PC-9 (cell line): ENCODE measurements around the gene DHX32. TPM values are rescaled to one million over a fixed set of nuclear protein-coding genes. Genes with fewer than 3 reads are reported as not detected.

Source experiments
- BruUV-seq: library from RNA; stranded (reverse); fragments of 400-500 nt; replicated peaks from 2 replicates; lab custom pipeline; 2021; lab: Mats Ljungman, UMichigan
- CTCF ChIA-PET: fragments of 300-600 bp; sonication (Branson Sonifier 250); formaldehyde crosslinking; loops from one replicate; lab custom pipeline; 2022; ENCODE audit warnings: antibody characterized with exemption; lab: Charles Lee
- POLR2A ChIA-PET: fragments of 300-600 bp; sonication (Branson Sonifier 250); formaldehyde crosslinking; loops from one replicate; lab custom pipeline; 2022; ENCODE audit warnings: antibody characterized with exemption; ENCODE audit not compliant: unreplicated experiment; lab: Charles Lee
- DNase-seq, 2 experiments: peaks; one replicate each; pipeline versions ENCODE4 v3.0.0 to v3.0.0-alpha.2; 2015 to 2022; ENCODE audit warnings: mixed read lengths in 1 of 2
- H2AFZ ChIP-seq: fragments of 200-600 bp; sonication (generic); 2 replicates; pipeline ENCODE4 v1.8.1; 2017; ENCODE audit warnings: antibody characterized with exemption
- H3F3A ChIP-seq: fragments of 200-600 bp; sonication (generic); 2 replicates; pipeline ENCODE4 v1.8.1; 2017; ENCODE audit warnings: antibody characterized with exemption, mild to moderate bottlenecking, low read depth; ENCODE audit not compliant: insufficient read depth
- H3K27ac ChIP-seq: fragments of 200-600 bp; sonication (generic); 2 replicates; pipeline ENCODE4 v1.6.1; 2016; ENCODE audit warnings: mixed run types
- H3K27me3 ChIP-seq: fragments of 200-600 bp; sonication (generic); 2 replicates; pipeline ENCODE4 v1.6.1; 2016; ENCODE audit warnings: low read depth, mixed run types; ENCODE audit not compliant: insufficient read depth
- H3K36me3 ChIP-seq: fragments of 200-600 bp; sonication (generic); 2 replicates; pipeline ENCODE4 v1.6.1; 2016; ENCODE audit warnings: low read depth, mixed run types
- H3K4me1 ChIP-seq: fragments of 200-600 bp; sonication (generic); replicated peaks from 2 replicates; pipeline ENCODE4 v1.6.1; 2016; ENCODE audit warnings: mixed run types; ENCODE audit not compliant: insufficient read depth
- H3K4me2 ChIP-seq: fragments of 200-600 bp; sonication (generic); 2 replicates; pipeline ENCODE4 v1.6.1; 2017; ENCODE audit warnings: mixed run types
- H3K4me3 ChIP-seq: fragments of 200-600 bp; sonication (generic); 2 replicates; pipeline ENCODE4 v1.6.1; 2016; ENCODE audit warnings: mixed run types
- H3K79me2 ChIP-seq: fragments of 200-600 bp; sonication (generic); 2 replicates; pipeline ENCODE4 v1.6.1; 2017; ENCODE audit warnings: low read depth, mixed run types
- H3K9me2 ChIP-seq: fragments of 200-600 bp; sonication (generic); 2 replicates; pipeline ENCODE4 v1.8.1; 2017; ENCODE audit warnings: mild to moderate bottlenecking; ENCODE audit not compliant: insufficient read depth
- H3K9me3 ChIP-seq: fragments of 200-600 bp; sonication (generic); 2 replicates; pipeline ENCODE4 v1.8.1; 2016; ENCODE audit warnings: low read depth; ENCODE audit not compliant: insufficient read depth
- H4K20me1 ChIP-seq: fragments of 200-600 bp; sonication (generic); 2 replicates; pipeline ENCODE4 v1.8.1; 2017; ENCODE audit not compliant: insufficient read depth
- EZH2 ChIP-seq: fragments of 200-600 bp; sonication (generic); IDR thresholded peaks from 2 replicates; pipeline ENCODE4 v1.8.0; 2017; ENCODE audit warnings: antibody characterized with exemption, low read depth
- intact Hi-C: fragments of 100-400 bp; cut with micrococcal nuclease; formaldehyde crosslinking; loops from one replicate; pipeline ENCODE4 v1.10.0; 2022; ENCODE audit not compliant: unreplicated experiment
- total RNA-seq: library from RNA; stranded (reverse); gene quantifications from 2 replicates; pipeline ENCODE4 v1.2.3, GENCODE V29; 2021
- TF ChIP-seq, protein P1 (sequence below): fragments of 200-600 bp; sonication (generic); conservative IDR thresholded peaks from 2 replicates; pipeline ENCODE4 v1.6.1; 2017; ENCODE audit warnings: mixed run types, antibody characterized with exemption, mild to moderate bottlenecking, moderate library complexity

DHX32 gene
- total RNA-seq, 1 experiment from 2014 or later = 51.0 TPM

DNA sequence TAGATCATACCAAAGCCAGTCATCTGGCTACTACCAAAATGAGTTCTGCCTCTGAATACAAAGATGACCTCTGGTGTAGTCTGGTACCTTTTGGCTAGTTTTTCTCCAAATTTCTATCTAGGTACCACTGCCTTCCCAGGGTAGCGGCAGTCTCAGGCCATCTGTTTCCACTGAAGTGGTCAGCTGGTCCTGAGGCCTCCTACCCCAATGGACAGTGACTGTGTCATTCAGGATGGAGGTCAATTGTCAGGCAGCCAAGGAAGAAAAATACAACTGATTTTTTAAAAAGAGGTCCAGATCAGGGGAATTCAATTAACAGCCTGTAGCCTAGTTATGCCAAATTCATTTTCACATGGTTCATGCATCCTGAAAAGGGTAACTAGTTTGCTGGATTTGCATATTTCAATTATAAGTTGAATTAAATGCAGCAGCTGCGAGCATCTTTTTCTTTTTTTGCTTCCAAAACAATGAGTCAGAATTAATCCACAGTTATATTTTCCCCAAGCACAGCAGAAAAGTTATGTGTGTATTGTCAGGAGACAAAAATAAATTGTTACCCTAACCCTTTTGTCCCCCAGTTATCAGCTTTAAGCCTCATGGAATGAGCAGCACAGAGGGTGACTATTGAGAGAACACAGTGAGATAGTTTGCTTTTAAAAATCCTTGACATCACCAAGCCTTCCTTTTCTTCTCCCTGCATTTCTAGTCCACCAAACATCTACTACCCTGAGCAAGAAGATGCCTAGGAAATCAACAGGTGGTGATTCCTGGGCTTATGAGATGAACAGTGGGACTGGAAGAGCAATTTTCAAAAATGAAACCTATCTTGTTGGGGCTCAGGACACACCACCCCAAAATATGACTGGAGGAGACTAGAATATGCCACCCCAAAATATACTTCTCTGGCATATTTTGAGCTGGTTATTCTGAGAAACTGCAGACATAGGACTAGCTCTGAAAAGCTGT, 30.0 kb downstream of the DHX32 start:
- Histone ChIP-seq H3K9me2 (no peaks in the 10 kb centered on the region), H3F3A (no peaks in the 10 kb centered on the region), H3K9me3 (no peaks in the 10 kb centered on the region), H3K27me3 (no peaks in the 10 kb centered on the region), H3K79me2 (no peaks in the 10 kb centered on the region), H3K4me1 (no peaks in the 10 kb centered on the region), H3K36me3 (0 out of 2 replicates have a peak, but pooled peaks cover 5% of the 10 kb centered on the region), H2AFZ (no peak overlapping the region), H3K4me2 (no peak overlapping the region), H3K27ac (no peak overlapping the region), H4K20me1 (no peaks in the 10 kb centered on the region), H3K4me3 (no peak overlapping the region)
- CTCF ChIA-PET = interaction anchor here (0.7 kb wide), 1 partner anchor 876 kb away, joined by 5 read pairs; no protein-coding TSS in a partner anchor
- no TSS peak for BruUV-seq
- no peak for DNase-seq
- POLR2A ChIA-PET = no interaction called here
- TF ChIP-seq, protein P1, sequence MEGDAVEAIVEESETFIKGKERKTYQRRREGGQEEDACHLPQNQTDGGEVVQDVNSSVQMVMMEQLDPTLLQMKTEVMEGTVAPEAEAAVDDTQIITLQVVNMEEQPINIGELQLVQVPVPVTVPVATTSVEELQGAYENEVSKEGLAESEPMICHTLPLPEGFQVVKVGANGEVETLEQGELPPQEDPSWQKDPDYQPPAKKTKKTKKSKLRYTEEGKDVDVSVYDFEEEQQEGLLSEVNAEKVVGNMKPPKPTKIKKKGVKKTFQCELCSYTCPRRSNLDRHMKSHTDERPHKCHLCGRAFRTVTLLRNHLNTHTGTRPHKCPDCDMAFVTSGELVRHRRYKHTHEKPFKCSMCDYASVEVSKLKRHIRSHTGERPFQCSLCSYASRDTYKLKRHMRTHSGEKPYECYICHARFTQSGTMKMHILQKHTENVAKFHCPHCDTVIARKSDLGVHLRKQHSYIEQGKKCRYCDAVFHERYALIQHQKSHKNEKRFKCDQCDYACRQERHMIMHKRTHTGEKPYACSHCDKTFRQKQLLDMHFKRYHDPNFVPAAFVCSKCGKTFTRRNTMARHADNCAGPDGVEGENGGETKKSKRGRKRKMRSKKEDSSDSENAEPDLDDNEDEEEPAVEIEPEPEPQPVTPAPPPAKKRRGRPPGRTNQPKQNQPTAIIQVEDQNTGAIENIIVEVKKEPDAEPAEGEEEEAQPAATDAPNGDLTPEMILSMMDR = no peak
- TF ChIP-seq EZH2 = no peak
- intact Hi-C loops = no loop called here

DNA sequence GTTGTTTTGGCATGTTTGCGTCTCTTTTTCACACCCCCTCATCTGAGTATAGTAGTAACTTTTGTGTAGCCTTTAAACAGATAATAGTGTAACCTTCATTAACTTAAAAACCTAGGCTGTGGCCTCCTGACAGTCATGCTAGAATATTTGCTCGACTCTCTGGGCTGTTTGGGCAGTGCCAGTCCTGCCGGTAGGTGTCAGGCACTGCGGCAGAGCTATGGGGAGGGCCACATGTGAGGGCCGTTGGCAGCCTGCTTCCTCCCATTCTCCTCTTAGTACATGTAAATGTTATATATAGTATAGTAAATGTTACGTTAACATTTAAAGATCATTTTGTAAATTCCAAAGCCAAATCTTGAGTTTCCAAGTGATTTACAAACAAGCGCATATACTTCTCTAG, 31.6 kb downstream of the DHX32 start:
- no peaks in the 10 kb centered on the region for H3K79me2 ChIP-seq
- no peaks in the 10 kb centered on the region for H3K4me1 ChIP-seq
- no TSS peak for BruUV-seq
- ChIA-PET CTCF (no interaction called here), POLR2A (no interaction called here)
- no peaks in the 10 kb centered on the region for H4K20me1 ChIP-seq
- no peak overlapping the region for H2AFZ ChIP-seq
- DNase-seq = no peak
- H3K9me2 ChIP-seq = no peaks in the 10 kb centered on the region
- H3K4me2 ChIP-seq = no peak overlapping the region
- intact Hi-C loops = no loop called here
- no peak overlapping the region for H3K27ac ChIP-seq
- 0 out of 2 replicates have a peak, but pooled peaks cover 5% of the 10 kb centered on the region for H3K36me3 ChIP-seq
- no peaks in the 10 kb centered on the region for H3K9me3 ChIP-seq
- H3F3A ChIP-seq = no peaks in the 10 kb centered on the region
- no peak for TF ChIP-seq EZH2
- TF ChIP-seq, protein P1 = no peak
- no peaks in the 10 kb centered on the region for H3K27me3 ChIP-seq
- H3K4me3 ChIP-seq = no peak overlapping the region

DNA sequence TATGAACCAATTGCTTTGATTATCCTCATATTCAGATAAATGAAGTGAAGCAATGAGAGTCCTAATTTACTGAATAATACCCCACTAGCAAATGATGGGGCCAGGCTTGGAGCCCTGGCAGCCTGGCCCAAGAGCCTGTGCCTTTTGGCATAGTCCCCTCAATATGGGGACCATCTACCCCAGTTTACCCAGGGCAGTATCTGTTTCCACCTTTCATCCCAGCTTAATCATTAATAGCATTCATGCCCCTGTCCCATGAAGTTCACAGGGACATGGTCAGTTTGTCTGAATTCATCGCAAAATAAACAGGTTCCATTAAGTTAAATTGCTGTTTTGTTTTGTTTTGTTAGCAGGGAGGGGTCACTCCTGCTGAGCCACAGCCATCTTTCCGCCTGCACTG, 32.2 kb downstream of the DHX32 start:
- Histone ChIP-seq H4K20me1 (no peaks in the 10 kb centered on the region), H3K27me3 (no peaks in the 10 kb centered on the region), H3K9me2 (no peaks in the 10 kb centered on the region), H3K9me3 (no peaks in the 10 kb centered on the region), H3K79me2 (no peaks in the 10 kb centered on the region), H3F3A (no peaks in the 10 kb centered on the region), H3K4me1 (no peaks in the 10 kb centered on the region), H3K4me2 (no peak overlapping the region), H3K27ac (no peak overlapping the region), H3K4me3 (no peak overlapping the region), H2AFZ (no peak overlapping the region), H3K36me3 (0 out of 2 replicates have a peak, but pooled peaks cover 3% of the 10 kb centered on the region)
- ChIA-PET CTCF (no interaction called here), POLR2A (no interaction called here)
- DNase-seq = no peak
- TF ChIP-seq EZH2 = no peak
- TF ChIP-seq, protein P1 = no peak
- BruUV-seq = no TSS peak
- intact Hi-C loops = no loop called here
